ENCODE results near the gene PEPD. TPM values are rescaled to one million over a fixed set of nuclear protein-coding genes. Genes with fewer than 3 reads are reported as not detected.
"Not testable (repeated sequence)": the region's sequence is repeated elsewhere in the genome, so short reads cannot be mapped to it uniquely, and the experiment has no call there.

PEPD gene
- total RNA-seq, 1 donor from 2014 or later = 49.7 TPM

DNA sequence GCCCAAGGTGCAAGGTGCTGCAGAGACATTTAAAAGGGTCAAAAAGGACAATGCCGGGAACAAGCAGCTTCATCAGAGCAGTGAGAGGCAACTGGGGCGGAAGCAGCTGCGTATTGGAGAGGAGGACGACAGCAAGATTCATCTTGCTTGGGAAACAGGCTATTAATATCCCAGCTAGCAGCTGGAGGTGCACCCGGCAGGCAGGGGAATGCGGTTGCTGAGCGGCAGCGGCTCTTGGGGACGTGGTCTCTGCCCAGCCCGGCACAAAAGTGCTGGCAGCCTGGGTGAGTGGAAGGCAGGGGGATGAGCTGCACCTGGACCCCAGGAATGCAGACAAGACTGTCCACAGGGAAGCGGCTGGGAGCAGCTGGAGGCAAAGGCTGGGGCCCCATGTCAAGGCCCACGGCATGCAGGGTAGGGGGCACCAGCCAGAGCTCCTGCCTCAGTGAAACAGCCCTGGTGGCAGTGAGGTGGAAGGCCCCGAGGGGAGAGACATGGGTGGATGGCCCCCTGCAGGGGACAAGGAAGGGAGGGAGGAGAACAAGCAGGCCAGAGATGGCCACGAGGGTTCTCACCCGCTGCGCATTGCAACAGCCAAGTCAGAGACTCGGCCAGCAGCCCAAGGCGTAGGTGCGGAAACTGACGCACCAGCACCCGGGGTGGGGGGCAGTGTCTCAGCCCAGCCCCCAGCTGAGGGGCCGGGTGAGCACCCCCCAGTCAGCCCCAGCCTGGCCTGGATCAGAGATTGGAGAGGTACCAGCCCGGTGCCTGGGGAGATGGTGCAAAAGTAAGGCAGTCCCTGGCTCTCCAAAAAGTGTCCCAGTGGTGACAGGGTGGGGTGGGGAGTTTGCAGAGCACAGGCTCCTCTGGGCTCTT, 34.4 kb downstream of the PEPD start:
- DNase-seq (ENCODE audit: low spot score in 2 of 2, unreplicated experiment in 2 of 2) = peak in 1 of 2 experiments; percentile 17
- Mint-ChIP-seq H3K4me3 (no peak overlapping the region), H3K36me3 (peaks cover 17% of the 10 kb centered on the region), H3K9me3 (peaks cover 11% of the 10 kb centered on the region), H3K4me1 (peaks cover 7% of the 10 kb centered on the region), H3K27me3 (ENCODE audit: low read depth) (no peaks in the 10 kb centered on the region), H3K27ac (no peak overlapping the region)
- TF ChIP-seq, protein P1, sequence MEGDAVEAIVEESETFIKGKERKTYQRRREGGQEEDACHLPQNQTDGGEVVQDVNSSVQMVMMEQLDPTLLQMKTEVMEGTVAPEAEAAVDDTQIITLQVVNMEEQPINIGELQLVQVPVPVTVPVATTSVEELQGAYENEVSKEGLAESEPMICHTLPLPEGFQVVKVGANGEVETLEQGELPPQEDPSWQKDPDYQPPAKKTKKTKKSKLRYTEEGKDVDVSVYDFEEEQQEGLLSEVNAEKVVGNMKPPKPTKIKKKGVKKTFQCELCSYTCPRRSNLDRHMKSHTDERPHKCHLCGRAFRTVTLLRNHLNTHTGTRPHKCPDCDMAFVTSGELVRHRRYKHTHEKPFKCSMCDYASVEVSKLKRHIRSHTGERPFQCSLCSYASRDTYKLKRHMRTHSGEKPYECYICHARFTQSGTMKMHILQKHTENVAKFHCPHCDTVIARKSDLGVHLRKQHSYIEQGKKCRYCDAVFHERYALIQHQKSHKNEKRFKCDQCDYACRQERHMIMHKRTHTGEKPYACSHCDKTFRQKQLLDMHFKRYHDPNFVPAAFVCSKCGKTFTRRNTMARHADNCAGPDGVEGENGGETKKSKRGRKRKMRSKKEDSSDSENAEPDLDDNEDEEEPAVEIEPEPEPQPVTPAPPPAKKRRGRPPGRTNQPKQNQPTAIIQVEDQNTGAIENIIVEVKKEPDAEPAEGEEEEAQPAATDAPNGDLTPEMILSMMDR (IDR thresholded peaks at IDR 0.05; ENCODE audit: unreplicated experiment) = no peak

DNA sequence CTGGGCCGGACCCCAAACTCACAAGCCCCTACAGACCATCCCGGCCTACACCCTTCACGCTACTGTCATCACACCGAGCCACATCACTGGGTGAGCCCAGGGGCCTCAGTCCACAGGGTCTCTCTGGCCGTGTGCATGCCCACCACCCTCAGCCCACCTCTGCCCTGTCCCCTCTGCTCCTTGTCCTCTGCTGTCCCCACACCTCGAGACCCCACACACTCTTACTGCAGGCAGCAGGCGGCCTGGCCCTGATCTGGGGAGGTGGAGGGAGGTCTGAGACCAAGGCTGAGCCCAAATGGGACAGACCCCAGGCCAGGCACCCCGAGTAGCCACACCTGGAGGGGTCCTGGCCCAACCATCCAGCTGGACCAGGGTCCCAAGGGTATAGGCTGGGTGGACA, 35.2 kb downstream of the PEPD start:
- peaks cover 7% of the 10 kb centered on the region for H3K4me1 Mint-ChIP-seq
- no peaks in the 10 kb centered on the region for H3K27me3 Mint-ChIP-seq (ENCODE audit: low read depth)
- TF ChIP-seq, protein P1 (IDR thresholded peaks at IDR 0.05; ENCODE audit: unreplicated experiment) = no peak
- H3K36me3 Mint-ChIP-seq = peaks cover 17% of the 10 kb centered on the region
- H3K9me3 Mint-ChIP-seq = peaks cover 11% of the 10 kb centered on the region
- no peak overlapping the region for H3K27ac Mint-ChIP-seq
- no peak for DNase-seq (ENCODE audit: low spot score in 2 of 2, unreplicated experiment in 2 of 2)
- no peak overlapping the region for H3K4me3 Mint-ChIP-seq

DNA sequence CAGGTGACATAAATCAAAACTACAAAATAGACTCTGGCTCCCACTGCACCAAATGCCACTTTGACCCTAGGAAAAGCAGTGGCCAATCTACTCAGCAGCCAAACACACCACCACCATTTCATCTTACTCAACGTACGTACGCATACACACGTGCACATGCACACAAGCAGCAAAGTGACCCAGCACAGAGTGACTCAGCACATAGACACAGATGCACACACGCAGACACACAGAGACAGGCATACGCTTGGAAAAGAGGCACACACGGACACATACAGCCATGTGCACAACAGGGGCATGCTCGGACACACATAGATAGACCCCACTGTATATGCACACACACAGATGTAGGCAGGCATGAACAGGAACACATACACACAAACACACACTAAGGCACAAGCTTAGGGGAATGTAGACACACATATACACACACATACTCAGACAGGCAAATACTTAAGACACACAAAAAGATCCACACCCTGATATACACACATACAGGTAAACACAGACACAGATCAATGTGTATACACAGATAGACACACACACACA, 37.3 kb downstream of the PEPD start:
- Mint-ChIP-seq H3K4me1 (peaks cover 7% of the 10 kb centered on the region), H3K27me3 (ENCODE audit: low read depth) (no peaks in the 10 kb centered on the region), H3K4me3 (no peak overlapping the region), H3K27ac (no peak overlapping the region), H3K36me3 (peaks cover 31% of the 10 kb centered on the region), H3K9me3 (peaks cover 20% of the 10 kb centered on the region)
- DNase-seq (ENCODE audit: low spot score in 2 of 2, unreplicated experiment in 2 of 2) = no peak
- TF ChIP-seq, protein P1 (IDR thresholded peaks at IDR 0.05; ENCODE audit: unreplicated experiment) = no peak

DNA sequence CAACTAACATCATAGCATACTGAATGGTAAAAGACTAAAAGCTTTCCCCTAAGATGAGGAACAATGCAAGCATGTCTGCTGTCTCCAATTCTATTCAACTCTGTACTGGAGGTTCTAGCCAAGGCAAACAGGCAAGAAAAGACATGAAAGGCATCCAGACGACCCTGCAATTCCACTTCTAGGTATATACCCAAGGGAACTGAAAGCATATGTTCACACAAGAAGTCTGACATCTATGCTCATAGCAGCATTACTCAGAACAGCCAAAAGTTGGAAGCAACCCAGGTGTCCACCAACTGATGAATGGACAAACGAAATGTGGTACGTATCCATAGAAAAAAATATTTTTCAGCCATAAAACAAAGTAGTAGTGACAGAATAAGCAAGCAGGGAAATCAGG, 39.1 kb downstream of the PEPD start:
- H3K27me3 Mint-ChIP-seq (ENCODE audit: low read depth) = no peaks in the 10 kb centered on the region
- H3K27ac Mint-ChIP-seq = no peak overlapping the region
- H3K4me1 Mint-ChIP-seq = peaks cover 7% of the 10 kb centered on the region
- no peak for DNase-seq (ENCODE audit: low spot score in 2 of 2, unreplicated experiment in 2 of 2)
- peaks cover 37% of the 10 kb centered on the region for H3K9me3 Mint-ChIP-seq
- TF ChIP-seq, protein P1 (IDR thresholded peaks at IDR 0.05; ENCODE audit: unreplicated experiment) = no peak
- no peak overlapping the region for H3K4me3 Mint-ChIP-seq
- H3K36me3 Mint-ChIP-seq = peaks cover 48% of the 10 kb centered on the region

- no peak for DNase-seq (ENCODE audit: low spot score in 2 of 2, unreplicated experiment in 2 of 2)
Observed at GRCh38 chr19:33481863-33482262, 39.7 kb downstream of the PEPD start.

GRCh38 chr19:33479570-33479969, 42.0 kb downstream of the PEPD start:
- DNase-seq (ENCODE audit: low spot score in 2 of 2, unreplicated experiment in 2 of 2); H3K27ac Mint-ChIP-seq; H3K4me3 Mint-ChIP-seq; H3K4me1 Mint-ChIP-seq; H3K27me3 Mint-ChIP-seq (ENCODE audit: low read depth): not testable (repeated sequence)
- Mint-ChIP-seq H3K9me3 (peaks cover 40% of the 10 kb centered on the region), H3K36me3 (peaks cover 54% of the 10 kb centered on the region)

More at GRCh38 chr19:33481863-33482262, 39.7 kb downstream of the PEPD start:
- Mint-ChIP-seq H3K9me3 (peaks cover 40% of the 10 kb centered on the region), H3K36me3 (peaks cover 51% of the 10 kb centered on the region), H3K27me3 (ENCODE audit: low read depth) (no peaks in the 10 kb centered on the region), H3K4me3 (no peak overlapping the region), H3K4me1 (peaks cover 2% of the 10 kb centered on the region), H3K27ac (no peak overlapping the region)
- TF ChIP-seq, protein P1 (IDR thresholded peaks at IDR 0.05; ENCODE audit: unreplicated experiment) = no peak
